Pons (tissue), 1 donor: ENCODE measurements around the gene NEK7.

Experiments used
- DNase-seq: peaks from one replicate; pipeline ENCODE4 v3.0.0-alpha.2; 2016; ENCODE audit warnings: low spot score

NEK7 gene

GRCh38 chr1:198255784-198256183 is 99.0 kb downstream of the NEK7 start:
- DNase-seq, result no peak

GRCh38 chr1:198258491-198258890 is 101.7 kb downstream of the NEK7 start:
- no peak for DNase-seq

GRCh38 chr1:198259333-198260074 is 102.7 kb downstream of the NEK7 start:
- no peak for DNase-seq

GRCh38 chr1:198261886-198262285 is 105.1 kb downstream of the NEK7 start:
- DNase-seq, result no peak

- no peak for DNase-seq
Measured at GRCh38 chr1:198263186-198263585, 106.4 kb downstream of the NEK7 start.

- no peak for DNase-seq
Measured at GRCh38 chr1:198264282-198264681, 107.5 kb downstream of the NEK7 start.

- peak; percentile 34 for DNase-seq
Measured at GRCh38 chr1:198265073-198265661, 108.4 kb downstream of the NEK7 start.

- no peak for DNase-seq
Measured at GRCh38 chr1:198267056-198267455, 110.3 kb downstream of the NEK7 start.

GRCh38 chr1:198267921-198268320 is 111.1 kb downstream of the NEK7 start:
- no peak for DNase-seq

- no peak for DNase-seq
Measured at GRCh38 chr1:198268784-198269645, 112.2 kb downstream of the NEK7 start.

- no peak for DNase-seq
Measured at GRCh38 chr1:198269646-198269940, 112.8 kb downstream of the NEK7 start.

- no peak for DNase-seq
Measured at GRCh38 chr1:198270273-198270828, 113.6 kb downstream of the NEK7 start.

GRCh38 chr1:198271467-198271866 is 114.7 kb downstream of the NEK7 start:
- DNase-seq, result no peak

GRCh38 chr1:198272492-198272891 is 115.7 kb downstream of the NEK7 start:
- DNase-seq, result no peak

GRCh38 chr1:198273748-198274295 is 117.0 kb downstream of the NEK7 start:
- DNase-seq, result no peak

GRCh38 chr1:198275597-198275996 is 118.8 kb downstream of the NEK7 start:
- no peak for DNase-seq

- no peak for DNase-seq
Measured at GRCh38 chr1:198276241-198276640, 119.4 kb downstream of the NEK7 start.

GRCh38 chr1:198278943-198279342 is 122.1 kb downstream of the NEK7 start:
- no peak for DNase-seq

- DNase-seq, result no peak
Measured at GRCh38 chr1:198280080-198280479, 123.3 kb downstream of the NEK7 start.

- DNase-seq, result no peak
Measured at GRCh38 chr1:198281911-198282310, 125.1 kb downstream of the NEK7 start.

GRCh38 chr1:198283222-198283621 is 126.4 kb downstream of the NEK7 start:
- DNase-seq, result no peak

GRCh38 chr1:198287916-198288315 is 131.1 kb downstream of the NEK7 start:
- no peak for DNase-seq
